Keratinocyte (primary cell): Measurements from ENCODE around the gene RABL3.

ENCODE experiments used
- EZH2 ChIP-seq: IDR thresholded peaks from one replicate; pipeline ENCODE4 v1.6.1; 2012; ENCODE audit warnings: inconsistent platforms, mild to moderate bottlenecking, low read length, moderate library complexity
- TF ChIP-seq, protein P1 (sequence below), 3 experiments: IDR thresholded peaks in 1 of 3; conservative IDR thresholded peaks in 1 of 3; optimal IDR thresholded peaks in 1 of 3; 2 replicates in 2 of 3; 3 replicates in 1 of 3; pipeline versions ENCODE3 to v1.5.1; 2011; ENCODE audit warnings: low read length in 3 of 3, mild to moderate bottlenecking in 3 of 3, moderate library complexity in 2 of 3, control low read depth in 1 of 3, inconsistent platforms in 1 of 3; ENCODE audit not compliant: insufficient read depth in 2 of 3; ENCODE audit errors: extremely low read depth in 1 of 3

DNA sequence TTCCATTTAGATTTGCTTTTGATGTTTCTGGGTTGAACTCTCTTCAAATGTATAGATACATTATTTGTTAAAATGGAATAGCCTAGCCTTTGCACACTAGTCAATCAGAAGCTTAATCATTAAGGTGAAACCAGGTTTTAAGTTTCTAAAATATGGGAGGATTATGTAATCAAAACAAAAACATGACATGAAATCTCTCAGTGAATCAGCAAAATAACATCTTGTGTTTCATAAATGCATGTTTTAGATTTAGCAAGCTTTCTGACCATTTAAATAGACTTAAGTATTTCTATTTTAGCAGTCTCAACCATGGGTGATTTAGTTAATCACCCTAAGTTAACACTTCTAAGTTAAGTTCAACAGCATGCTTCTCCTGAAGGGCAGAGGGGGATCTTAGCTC lies 11.5 kb upstream of the RABL3 start:
- TF ChIP-seq, protein P1, sequence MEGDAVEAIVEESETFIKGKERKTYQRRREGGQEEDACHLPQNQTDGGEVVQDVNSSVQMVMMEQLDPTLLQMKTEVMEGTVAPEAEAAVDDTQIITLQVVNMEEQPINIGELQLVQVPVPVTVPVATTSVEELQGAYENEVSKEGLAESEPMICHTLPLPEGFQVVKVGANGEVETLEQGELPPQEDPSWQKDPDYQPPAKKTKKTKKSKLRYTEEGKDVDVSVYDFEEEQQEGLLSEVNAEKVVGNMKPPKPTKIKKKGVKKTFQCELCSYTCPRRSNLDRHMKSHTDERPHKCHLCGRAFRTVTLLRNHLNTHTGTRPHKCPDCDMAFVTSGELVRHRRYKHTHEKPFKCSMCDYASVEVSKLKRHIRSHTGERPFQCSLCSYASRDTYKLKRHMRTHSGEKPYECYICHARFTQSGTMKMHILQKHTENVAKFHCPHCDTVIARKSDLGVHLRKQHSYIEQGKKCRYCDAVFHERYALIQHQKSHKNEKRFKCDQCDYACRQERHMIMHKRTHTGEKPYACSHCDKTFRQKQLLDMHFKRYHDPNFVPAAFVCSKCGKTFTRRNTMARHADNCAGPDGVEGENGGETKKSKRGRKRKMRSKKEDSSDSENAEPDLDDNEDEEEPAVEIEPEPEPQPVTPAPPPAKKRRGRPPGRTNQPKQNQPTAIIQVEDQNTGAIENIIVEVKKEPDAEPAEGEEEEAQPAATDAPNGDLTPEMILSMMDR (optimal IDR thresholded peaks at IDR 0.05 in 1 of 3, IDR thresholded peaks at IDR 0.05 in 1 of 3, conservative IDR thresholded peaks at IDR 0.05 in 1 of 3; ENCODE audit: extremely low read depth in 1 of 3, insufficient read depth in 2 of 3, low read length in 3 of 3): no peak
- no peak for TF ChIP-seq EZH2
